AML-193 (cell line): ENCODE measurements around the gene DNAJA4.
"Not testable (repeated sequence)": the region's sequence is repeated elsewhere in the genome, so short reads cannot be mapped to it uniquely, and the experiment has no call there.

Experiments used
- DNase-seq, 2 experiments: peaks; one replicate each; lab custom pipeline; 2025; lab: John Stamatoyannopoulos, UW

DNAJA4 gene

DNA sequence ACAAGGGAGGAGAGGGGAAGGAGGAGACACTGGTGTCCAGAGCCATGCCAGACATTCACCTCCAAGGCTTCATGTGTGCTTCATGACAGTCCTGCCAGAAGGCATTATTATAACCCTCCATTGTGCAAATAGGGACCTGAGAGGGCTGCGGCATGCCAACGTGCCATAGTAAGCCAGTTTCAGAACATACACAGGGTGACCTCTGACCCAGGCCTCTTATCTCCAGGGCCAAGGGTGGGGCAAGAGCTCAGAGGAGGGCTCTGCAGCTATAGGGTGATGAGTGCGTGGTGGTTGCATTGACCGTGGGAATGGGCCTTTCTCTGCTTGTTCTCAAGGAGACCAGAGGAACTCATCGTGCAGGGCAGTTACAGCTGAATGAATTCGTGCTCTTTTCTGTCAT is 20.3 kb upstream of the DNAJA4 start:
- no peak for DNase-seq

DNA sequence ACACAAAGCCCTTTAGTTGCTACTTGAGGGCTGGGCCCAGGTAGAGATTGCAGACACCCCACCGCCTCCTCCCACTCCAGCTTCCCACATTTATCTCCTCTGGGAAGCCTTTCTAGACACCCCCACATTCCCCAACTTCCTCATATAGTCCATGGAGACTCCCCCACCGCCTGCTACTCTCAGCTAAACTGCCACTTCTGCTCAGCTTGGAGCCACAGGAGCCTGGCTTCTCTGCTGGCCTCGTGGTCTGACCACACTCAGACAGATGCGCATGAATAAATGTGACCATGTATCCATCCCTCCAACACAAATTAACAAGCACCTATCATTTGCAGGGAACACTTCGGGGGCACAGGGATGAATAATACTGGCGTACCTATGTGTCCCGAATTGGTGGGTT is 19.5 kb upstream of the DNAJA4 start:
- DNase-seq = no peak

DNA sequence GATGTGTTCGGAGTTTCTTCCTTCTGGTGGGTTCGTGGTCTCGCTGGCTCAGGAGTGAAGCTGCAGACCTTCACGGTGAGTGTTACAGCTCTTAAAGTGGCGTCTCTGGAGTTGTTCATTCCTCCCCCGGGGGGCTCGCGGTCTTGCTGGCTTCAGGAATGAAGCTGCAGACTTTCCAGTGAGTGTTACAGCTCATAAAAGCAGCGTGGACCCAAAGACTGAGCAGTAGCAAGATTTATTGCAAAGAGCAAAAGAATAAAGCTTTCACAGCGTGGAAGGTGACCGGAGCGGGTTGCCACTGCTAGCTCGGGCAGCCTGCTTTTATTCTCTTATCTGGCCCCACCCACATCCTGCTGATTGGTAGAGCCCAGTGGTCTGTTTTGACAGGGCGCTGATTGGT is 19.0 kb upstream of the DNAJA4 start:
- DNase-seq = not testable (repeated sequence)

DNA sequence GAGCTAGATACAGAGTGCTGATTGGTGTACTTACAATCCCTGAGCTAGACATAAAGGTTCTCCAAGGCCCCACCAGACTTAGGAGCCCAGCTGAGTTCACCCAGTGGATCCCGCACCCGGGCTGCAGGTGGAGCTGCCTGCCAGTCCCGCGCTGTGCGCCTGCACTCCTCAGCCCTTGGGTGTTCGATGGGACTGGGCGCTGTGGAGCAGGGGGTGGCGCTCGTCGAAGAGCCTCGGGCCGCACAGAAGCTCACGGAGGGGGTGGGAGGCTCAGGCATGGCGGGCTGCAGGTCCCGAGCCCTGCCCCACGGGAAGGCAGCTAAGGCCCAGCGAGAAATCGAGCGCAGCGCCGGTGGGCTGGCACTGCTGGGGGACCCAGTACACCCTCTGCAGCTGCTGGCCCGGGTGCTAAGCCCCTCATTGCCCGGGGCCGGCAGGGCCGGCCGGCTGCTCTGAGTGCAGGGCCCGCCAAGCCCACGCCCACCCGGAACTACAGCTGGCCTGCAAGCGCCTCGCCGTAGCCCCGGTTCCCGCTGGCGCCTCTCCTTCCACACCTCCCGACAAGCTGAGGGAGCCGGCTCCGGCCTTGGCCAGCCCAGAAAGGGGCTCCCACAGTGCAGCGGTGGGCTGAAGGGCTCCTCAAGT is 18.3 kb upstream of the DNAJA4 start:
- DNase-seq = not testable (repeated sequence)

DNA sequence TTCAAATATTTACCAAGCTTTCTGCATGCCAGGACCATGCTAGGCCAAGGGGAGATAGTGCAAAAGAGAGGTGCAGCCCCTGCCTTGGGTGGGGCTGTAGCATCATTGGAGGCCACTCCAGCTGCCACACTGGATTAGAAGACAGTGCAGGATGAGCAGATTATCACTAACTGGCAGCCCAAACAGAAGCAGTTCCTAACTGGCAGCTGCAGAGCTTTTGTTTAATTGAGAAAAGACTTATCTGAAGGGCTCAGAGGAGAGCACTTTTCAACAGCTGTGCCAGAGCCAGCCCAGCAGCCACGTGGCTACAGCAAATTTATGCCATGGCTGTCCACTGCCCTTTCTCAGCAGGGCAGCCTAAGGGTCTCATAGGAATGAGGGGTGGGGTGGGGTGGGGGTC is 16.5 kb upstream of the DNAJA4 start:
- DNase-seq = no peak

DNA sequence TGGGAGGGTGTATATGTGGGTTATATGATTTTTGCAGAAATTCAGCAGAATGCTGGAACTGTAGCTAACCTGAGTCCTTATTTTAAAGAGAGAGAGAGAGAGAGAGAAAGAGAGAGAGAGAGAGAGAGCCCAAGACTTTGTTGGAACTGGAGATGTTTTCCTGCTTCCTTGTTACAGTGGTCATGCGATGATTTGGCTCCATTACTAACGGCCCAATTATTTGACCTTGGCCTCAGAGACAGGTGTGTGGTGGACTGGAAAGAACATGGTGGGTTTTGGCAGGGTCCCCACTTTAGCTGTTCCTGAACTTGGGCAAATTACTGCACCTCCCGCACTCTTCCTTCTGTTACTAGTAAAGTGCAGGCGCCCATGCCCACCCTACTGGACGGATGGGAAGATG is 15.2 kb upstream of the DNAJA4 start:
- DNase-seq = no peak

DNA sequence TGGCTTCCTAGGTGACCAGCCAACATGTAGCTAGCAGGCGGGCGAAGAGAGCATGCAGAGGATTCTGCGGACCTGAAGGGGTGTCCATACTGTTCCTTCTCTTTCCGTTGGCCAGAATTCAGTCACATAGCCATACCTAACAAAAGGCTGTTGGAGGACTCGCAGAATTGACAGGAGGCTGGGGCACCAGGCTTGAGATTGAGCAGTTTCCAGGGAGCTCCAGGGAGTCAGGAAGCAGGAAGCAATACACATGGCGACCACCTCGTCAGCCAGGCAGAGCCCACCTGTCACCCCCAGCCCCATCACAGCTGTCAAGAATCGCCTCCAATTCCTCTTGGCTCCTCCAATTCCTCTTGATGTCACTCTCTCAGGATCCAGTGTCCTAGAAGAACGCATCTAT is 13.2 kb upstream of the DNAJA4 start:
- DNase-seq = no peak

DNA sequence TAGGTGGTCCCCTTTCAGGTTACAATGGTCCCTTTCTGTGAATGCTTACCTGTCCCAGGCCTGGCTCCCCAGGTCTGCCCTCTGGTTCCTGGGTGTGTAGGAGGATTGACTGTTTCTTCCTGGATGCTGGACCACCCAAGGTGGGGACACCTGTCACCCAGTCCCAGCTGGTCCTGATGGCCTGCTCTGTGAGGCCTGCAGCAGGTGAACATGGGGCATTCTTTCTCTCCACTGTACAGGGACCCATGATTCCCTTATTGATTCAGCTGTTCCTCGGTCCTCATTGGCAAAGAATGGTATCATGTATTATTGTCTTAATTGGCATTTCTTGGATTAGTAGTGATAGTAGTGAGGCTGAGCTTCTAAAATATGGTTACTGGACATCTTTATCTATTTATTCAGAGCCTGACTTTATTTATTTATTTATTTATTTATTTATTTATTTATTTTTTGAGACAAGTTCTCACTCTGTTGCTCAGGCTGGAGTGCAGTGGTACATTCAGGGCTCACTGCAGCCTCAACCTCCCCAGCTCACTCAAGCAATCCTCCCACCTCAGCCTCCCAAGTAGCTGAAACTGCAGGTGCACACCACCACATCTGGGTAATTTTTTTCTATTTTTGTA is 8.8 kb upstream of the DNAJA4 start:
- no peak for DNase-seq

DNA sequence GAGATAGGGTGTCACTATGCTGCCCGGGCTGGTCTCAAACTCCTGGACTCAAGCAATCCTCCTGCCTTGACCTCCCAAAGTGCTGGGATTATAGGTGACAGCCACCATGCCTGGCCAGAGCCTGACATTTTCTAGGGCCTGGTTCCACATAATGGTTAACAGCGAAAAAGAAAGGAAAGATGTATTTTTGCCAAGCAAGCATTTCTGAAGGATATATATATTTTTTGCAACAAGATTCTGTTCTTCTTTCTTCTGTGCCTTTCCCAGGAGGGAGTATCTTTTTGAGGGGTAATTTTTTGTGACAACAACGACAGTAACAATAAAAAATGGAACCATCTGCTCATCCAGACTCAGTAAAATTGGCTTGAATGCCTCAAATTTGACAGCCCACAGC is 8.3 kb upstream of the DNAJA4 start:
- DNase-seq = no peak

DNA sequence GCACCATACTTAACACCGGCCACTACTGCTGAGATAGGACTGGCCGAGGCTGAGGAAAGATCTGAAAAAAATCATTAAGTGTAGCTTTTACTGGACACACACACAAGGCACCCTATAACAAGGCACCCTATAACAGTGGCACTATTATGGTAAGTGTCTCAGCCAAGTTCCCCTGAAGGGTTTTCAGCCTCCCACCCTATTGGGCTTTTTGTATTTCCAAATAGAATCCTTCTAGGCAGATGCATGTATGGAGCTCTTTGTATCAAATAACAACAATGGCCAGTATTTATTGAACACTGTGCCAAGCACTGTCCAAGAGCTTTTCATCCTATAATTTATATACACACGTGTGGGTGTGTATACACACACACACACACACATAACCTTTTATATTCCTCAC is 6.7 kb upstream of the DNAJA4 start:
- DNase-seq = no peak

DNA sequence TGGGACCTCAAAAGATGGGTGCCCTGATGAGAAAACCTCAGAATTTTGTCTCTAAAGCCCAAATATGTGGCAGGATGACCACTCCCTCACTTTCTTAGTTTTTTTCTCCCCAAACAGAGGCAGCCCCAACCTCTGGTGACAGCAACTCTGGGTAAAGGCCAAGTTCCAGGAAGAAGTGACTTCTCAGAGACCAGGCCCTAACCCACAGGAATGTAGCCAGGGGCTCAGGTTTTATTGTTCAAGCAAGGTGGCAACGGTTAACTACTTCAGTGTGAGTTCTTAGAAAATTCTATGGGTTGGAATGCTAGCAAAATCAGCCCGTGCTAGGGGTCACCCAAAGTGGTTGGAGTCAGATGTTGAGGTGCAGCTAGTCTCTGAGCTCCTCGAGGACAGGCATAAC is 5.1 kb upstream of the DNAJA4 start:
- no peak for DNase-seq

DNA sequence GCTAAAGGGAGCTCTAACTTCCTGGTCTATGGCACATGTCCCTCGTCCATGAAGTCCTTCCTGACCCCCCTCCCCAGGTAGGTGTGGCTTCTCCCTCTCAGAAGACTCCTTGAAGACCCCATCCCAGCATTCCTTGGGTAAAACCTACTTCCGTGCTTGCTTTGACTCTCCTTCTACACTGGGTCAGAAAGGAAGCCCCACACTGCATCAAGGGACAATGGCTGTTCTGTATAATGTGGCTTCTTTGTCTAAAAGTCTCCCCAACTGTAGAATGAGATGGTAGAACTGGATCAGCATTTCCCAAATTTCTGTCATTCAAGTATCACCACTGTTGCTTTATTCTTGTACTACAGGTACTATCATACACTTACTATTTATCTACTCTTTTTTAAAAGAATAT is 3.9 kb upstream of the DNAJA4 start:
- DNase-seq = no peak

DNA sequence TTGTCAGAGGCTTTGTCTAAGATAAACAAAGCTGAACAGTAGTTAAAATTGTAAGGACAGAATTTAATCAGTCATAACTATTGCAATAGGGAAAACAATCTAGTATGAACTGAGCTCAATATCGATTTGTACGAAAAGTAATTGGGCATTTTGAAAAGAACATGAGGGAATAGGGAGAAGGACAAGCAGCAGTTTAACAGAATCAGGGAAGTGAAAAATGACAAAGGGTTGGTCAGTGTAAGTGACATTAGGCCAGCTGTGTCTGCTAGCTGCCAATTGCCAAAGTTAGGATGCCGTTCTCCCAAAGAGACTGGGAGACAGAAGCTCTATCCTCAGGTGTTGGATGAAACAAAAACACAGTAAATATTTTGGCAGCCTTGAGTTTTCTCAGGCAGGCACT is 3.3 kb upstream of the DNAJA4 start:
- DNase-seq = no peak

DNA sequence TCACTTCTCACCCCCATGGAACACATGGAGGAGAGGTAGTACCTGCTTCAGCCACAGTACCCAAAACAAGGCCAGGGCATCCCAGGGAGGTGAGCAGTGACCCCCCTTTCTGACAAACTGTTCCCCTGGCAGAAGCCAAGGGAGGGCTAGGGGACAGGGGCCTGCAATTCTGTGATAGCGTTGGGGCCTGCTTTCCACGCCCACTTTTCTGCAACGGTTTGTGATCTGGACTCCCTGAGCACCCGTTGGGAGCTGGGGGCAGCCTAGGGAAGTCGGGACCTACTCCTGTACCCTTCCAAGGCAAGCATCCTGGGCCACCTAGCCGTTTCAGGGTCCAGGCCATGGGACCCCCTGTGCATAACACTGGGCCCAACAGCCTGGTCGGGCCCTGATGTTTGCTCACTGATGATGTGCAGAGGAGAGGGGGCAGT is 996 bp upstream of the DNAJA4 start:
- no peak for DNase-seq

DNA sequence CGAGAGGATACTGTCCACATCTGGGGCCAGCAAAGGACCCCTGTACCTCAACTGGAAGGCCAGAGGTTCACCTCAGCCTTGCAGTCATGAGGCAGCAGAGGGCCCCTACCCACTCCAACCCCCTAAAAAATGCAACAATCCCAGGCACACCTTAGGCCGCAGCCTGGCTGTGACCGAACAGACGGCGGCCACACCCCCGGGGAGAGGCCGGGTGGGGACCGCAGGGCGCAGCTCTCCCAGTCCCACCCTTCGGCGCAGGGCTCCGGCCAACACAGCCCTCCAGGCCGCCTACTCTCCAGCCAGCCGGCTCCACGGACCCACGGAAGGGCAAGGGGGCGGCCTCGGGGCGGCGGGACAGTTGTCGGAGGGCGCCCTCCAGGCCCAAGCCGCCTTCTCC is 457 bp upstream of the DNAJA4 start:
- DNase-seq = no peak

DNA sequence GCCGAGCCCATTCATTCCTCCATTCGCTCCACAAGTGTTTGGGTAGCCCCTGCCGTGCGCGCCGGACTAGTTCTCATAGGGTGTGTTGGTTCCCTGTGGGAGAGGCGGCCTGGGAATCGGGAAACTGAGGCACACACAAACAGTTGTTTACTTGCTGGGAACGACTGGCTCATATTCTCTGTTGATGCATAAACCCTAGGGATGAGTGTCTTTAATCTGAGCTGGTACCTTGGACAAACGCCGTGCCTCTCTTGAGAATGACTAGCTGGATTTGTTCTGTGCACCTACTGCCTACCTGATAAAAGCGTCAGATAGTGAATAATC is 737 bp downstream of the DNAJA4 start:
- DNase-seq = no peak

DNA sequence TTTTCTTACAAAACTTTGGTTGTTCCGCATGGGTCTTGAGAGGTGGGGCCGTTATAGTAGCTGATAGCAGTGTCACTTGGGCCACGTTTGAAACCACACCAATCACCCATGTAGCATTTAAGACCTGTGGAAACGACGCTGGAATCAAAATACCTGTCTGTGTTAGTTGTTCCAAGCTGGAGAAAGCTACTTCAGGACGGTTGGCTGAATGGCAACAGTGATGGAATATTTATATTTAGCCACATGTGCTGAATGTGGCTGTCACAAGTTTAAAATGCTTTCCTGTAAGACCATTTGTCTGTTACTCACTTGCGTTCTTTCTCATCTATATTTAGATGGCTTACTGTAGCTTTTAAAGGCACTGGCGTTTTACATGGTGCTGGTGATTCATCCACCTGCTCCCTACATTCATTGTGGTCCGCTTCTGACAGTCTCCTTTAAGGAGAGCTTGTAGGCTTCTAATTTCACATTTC is 1.4 kb downstream of the DNAJA4 start:
- DNase-seq = no peak

DNA sequence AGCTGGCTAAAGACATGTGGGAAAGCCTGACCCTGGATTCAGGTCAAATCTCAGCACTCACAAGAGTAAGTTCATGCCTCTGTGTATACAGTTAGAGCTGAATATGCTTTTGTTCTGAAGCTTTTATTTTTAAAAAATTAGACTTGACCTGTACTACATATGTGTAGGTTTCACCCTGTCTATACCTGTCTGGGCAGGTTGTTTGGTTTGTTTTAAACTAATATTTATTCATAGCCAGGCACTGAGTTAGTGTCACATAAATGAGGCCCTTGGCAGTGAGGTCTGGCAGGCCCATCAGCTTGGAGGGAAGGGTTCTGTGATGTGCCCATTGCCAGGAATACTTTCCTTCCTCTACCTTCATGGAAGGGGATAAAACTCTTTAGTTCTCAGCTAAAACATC is 1.9 kb downstream of the DNAJA4 start:
- no peak for DNase-seq

DNA sequence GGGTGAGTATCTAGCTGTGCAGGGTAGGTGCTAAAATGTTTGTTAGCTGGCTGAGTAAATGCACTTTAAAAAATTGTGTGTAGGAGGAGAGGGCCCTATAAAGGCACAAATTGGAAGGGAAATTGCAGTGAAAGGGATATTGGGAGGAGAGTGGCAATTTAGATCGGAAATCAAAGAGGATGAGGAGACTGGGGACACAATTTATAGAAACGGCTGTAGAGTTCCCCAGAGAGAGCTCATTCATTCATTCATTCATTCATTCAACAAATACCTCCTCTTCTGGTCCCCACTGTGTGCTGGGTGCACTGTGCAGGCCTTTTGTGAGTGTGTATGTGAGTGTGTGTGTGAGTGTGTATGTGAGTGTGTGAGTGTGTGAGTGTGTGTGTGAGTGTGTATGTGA is 2.4 kb downstream of the DNAJA4 start:
- no peak for DNase-seq

DNA sequence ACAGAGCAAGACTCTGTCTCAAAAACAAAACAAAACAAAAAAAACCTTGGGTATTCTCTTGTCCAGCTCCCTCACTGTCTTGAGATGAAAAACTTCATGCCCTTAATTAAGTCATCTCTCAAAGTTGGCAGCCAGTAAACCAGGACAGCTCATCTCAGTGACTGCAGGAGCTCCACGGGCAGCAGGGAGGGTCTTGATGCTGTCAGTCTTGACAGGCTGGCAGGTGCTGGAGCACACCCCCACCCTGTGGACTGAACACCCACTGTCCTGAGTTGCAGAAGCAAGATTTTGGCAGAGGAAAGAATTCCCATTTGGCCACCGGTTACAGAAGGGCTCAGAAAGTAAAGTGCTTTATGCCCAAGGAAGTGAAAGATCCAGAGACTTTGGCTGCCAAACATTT is 8.0 kb downstream of the DNAJA4 start:
- no peak for DNase-seq

DNA sequence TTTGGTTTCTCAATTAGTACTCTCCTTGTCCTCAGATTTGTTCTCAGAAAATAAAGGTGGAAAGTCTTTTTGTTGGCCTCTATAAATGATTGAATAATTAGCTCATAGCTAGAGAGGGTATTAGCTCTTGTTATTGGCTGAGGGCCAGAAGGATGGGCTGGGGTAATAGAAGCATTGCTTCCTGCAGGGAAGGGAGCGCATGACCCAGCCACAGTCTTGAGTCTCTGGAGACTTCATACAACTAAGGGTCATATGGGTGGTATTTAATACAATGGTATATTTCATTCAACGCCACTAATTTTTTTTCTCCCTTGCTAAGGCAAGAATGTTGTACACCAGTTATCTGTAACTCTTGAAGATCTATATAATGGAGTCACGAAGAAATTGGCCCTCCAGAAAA is 8.4 kb downstream of the DNAJA4 start:
- no peak for DNase-seq

DNA sequence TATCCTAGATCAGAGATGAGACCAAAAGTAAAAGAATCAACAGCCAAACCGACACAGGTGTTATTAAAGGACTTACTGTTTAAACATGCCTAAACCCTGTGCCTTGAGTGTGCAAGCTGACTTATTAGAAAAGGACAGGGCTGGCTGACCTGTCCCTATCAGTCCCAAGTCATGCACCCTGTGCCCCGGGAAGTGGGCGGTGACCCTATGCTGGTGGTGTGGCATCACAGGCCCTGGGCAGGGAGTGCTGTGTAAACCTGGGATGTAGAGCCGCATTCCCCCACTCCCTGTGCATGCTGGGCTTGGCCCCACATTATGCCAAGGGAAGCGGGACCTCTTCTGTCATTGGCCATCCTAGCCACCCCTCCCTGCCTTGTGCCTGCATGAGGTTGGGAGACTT is 10.6 kb downstream of the DNAJA4 start:
- DNase-seq = no peak

DNA sequence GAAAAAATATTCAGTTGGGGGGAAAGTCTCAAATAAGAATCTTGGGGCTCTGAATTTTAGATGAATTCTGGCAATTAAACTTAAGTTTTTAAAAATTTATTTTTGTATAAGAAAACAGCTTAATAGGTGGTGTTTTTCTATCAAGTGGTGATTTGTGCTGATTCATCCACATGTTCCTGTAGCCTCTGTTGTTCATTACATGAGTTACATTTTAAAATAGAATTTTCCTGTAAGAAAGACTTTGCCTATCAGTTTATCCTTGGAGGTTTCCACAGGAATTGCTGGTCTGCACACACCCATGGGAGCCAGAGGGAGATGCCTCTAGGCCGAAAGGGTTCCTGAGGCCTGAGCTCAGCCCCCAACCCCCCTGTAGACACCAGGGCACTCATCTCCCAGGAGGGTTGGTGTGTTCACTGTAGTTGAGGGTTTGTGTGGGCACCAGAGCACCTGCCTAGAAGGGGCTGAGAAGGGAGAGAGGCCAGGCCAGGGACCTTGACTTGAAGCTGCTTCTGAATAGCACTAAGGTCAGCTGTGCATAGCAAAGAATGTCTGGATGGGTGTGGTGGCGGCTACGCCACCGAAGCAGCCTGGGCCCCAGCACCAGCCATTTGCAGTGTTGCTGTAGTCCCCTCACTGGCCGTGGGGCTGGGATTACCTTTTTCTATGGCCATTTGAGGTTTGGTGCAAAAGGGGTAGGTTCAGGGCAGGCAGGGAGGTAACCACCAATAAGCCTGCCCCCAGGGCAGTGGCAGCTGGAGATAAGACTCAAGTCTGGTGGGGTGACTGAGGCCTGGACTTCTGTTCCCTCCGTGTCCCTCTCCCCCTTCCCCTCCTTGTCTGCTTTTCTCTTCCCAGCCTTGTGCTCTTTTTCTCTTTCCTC is 11.9 kb downstream of the DNAJA4 start:
- no peak for DNase-seq
